ENCODE measurements around the gene SBF2.

The SBF2 gene

DNA sequence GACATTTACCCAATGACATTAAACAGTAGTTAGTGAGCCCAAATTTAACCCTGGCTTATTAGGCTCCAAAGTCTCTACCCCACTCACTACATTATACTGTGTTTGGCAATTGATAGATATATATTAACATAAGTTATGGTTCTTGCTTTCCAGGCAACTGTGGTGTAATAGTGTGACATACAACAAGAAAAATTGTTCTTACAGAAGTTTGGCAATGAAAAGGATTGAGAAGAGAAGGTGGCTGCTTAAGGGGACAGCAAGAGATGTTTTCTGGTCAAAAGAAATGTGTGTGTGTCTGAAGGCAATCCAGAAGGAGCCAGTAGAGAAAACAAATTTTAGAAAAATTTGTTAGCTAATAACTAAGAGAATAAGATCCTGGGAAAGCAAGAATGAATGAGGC, 497.8 kb downstream of the SBF2 start:
- no peak overlapping the region for H3K4me3 ChIP-seq (ENCODE audit: low read depth in 1 of 2, low read length in 1 of 2)
- TF ChIP-seq CTCF (IDR thresholded peaks at IDR 0.05): no peak
- H3K27me3 ChIP-seq: no peaks in the 10 kb centered on the region
- H3K4me1 ChIP-seq (ENCODE audit: control insufficient read depth in 1 of 2, insufficient read depth in 1 of 2, low read depth in 1 of 2, low read length in 1 of 2): no peaks in the 10 kb centered on the region
- H3K9me3 ChIP-seq: no peaks in the 10 kb centered on the region
- H3K27ac ChIP-seq: no peak overlapping the region
- no peaks in the 10 kb centered on the region for H3K36me3 ChIP-seq

DNA sequence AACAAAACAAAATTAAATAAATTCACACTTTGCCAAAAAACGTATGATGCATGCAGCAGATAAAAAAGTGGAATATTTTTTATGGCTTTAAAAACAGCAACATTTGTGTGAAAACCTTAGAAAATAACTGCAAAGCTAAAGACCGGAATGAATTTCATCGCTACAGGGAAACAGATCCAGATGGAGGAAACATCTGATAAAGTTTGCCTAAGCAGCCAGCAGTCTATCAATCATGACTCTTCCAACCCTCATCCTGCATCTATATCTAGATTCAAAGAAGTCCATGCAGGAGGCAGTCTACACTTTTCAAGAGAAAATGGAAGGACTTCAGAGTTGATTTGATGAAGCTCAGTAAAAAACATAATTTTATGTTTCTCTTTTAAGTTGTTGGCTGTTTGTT, 503.3 kb downstream of the SBF2 start:
- no peak for TF ChIP-seq CTCF (IDR thresholded peaks at IDR 0.05)
- no peaks in the 10 kb centered on the region for H3K4me1 ChIP-seq (ENCODE audit: control insufficient read depth in 1 of 2, insufficient read depth in 1 of 2, low read depth in 1 of 2, low read length in 1 of 2)
- no peak overlapping the region for H3K4me3 ChIP-seq (ENCODE audit: low read depth in 1 of 2, low read length in 1 of 2)
- H3K27ac ChIP-seq: no peak overlapping the region
- no peaks in the 10 kb centered on the region for H3K9me3 ChIP-seq
- peaks cover 46% of the 10 kb centered on the region for H3K36me3 ChIP-seq
- H3K27me3 ChIP-seq: no peaks in the 10 kb centered on the region

DNA sequence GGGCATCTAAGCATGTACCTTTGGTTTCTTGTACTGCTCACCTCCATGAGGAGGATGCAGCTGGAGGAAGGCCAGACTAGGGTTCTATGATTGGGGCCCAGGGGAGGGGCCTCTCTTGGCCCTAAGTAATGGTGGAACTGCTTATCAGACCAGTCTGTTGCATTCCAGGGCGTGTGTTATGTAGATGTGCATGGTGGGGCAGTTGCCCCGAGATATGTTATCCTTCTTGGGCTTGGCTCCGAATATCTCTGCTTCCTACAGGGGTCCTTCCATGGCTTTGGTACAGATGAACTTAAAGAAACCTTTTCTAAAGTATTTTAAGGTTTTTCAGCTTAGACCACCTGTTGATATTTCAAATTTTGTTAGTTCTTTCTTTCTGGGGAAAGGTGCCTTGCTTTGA, 504.1 kb downstream of the SBF2 start:
- H3K27me3 ChIP-seq: no peaks in the 10 kb centered on the region
- H3K27ac ChIP-seq: no peak overlapping the region
- no peak overlapping the region for H3K4me3 ChIP-seq (ENCODE audit: low read depth in 1 of 2, low read length in 1 of 2)
- peaks cover 53% of the 10 kb centered on the region for H3K36me3 ChIP-seq
- no peaks in the 10 kb centered on the region for H3K9me3 ChIP-seq
- H3K4me1 ChIP-seq (ENCODE audit: control insufficient read depth in 1 of 2, insufficient read depth in 1 of 2, low read depth in 1 of 2, low read length in 1 of 2): no peaks in the 10 kb centered on the region
- TF ChIP-seq CTCF (IDR thresholded peaks at IDR 0.05): no peak

DNA sequence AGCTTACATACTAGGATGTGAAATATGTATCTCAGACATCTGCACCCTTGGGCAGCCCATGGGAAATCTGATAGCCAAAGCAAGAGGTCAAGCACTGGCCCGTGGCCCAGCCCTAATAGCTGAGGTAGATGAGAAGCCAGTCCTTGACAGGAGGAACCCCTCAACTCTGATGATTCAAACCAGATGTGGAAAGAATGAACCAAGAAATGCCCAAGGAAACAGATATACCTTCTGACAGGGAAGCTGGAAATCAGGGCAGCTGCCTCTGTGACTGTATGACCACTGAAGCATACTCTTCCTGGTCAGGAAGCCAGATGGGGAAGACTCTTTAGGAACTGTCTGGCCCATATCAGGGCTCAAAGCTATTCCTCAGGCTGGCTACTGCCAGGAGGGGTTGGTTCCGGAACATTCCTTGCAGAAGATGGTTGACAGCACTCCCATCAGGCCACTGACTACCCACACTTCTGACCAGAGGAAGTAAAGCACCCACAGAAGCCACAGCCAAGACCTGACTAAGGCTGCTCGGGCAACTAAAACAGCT, 506.0 kb downstream of the SBF2 start:
- H3K4me1 ChIP-seq (ENCODE audit: control insufficient read depth in 1 of 2, insufficient read depth in 1 of 2, low read depth in 1 of 2, low read length in 1 of 2): no peaks in the 10 kb centered on the region
- peaks cover 71% of the 10 kb centered on the region for H3K36me3 ChIP-seq
- no peaks in the 10 kb centered on the region for H3K9me3 ChIP-seq
- H3K27me3 ChIP-seq: no peaks in the 10 kb centered on the region
- H3K4me3 ChIP-seq (ENCODE audit: low read depth in 1 of 2, low read length in 1 of 2): no peak overlapping the region
- no peak overlapping the region for H3K27ac ChIP-seq
- no peak for TF ChIP-seq CTCF (IDR thresholded peaks at IDR 0.05)

GRCh38 chr11:9787260-9787659, 506.8 kb downstream of the SBF2 start:
- TF ChIP-seq CTCF (IDR thresholded peaks at IDR 0.05): no peak
- Histone ChIP-seq H3K36me3 (peaks cover 71% of the 10 kb centered on the region), H3K27me3 (no peaks in the 10 kb centered on the region), H3K9me3 (no peaks in the 10 kb centered on the region), H3K27ac (no peak overlapping the region), H3K4me1 (ENCODE audit: control insufficient read depth in 1 of 2, insufficient read depth in 1 of 2, low read depth in 1 of 2, low read length in 1 of 2) (no peaks in the 10 kb centered on the region), H3K4me3 (ENCODE audit: low read depth in 1 of 2, low read length in 1 of 2) (no peak overlapping the region)
